Measurements from ENCODE around the gene DUSP22. TPM values are rescaled to one million over a fixed set of nuclear protein-coding genes. Genes with fewer than 3 reads are reported as not detected.

The DUSP22 gene
- total RNA-seq, 4 donors from 2014 or later: 67.0 to 97.3 (median 78.0) TPM

DNA sequence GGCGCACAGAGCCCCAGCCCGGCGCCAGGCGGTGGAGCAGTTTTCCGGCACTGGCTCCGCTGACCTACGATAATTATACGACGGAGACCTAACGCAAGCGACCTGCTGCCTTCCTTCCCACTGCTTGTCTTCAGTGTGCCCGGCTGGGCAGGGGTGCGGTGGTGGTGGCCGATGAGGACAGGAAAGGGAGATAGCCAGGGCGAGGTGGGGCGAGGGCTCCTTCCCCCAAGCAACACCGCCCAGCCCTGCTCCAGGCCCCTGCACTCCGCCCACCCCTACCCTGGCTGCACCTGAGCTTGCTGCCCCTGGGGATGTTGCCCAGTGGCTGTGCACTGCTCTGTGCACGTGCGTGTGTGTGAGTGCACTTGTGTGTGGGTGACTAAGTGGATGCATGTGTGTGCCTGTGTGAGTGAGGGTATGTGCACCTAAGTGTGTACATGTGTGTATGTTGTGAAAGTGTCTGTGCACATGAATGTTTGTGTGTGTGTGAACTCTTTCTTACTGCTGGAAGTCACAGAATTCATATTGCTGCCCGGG, 56.6 kb downstream of the DUSP22 start:
- Histone ChIP-seq H3K9me3 (no peaks in the 10 kb centered on the region), H3K4me3 (no peak overlapping the region), H3K27ac (no peak overlapping the region), H3K4me1 (no peaks in the 10 kb centered on the region), H3K27me3 (no peaks in the 10 kb centered on the region), H3K36me3 (peaks cover 0 to 78% of the 10 kb centered on the region in 2 donors)
- TF ChIP-seq EP300 (IDR thresholded peaks at IDR 0.05) (no peak), POLR2AphosphoS5 (IDR thresholded peaks at IDR 0.05) (no peak), POLR2A (IDR thresholded peaks at IDR 0.05) (no peak)
- TF ChIP-seq, protein P1, sequence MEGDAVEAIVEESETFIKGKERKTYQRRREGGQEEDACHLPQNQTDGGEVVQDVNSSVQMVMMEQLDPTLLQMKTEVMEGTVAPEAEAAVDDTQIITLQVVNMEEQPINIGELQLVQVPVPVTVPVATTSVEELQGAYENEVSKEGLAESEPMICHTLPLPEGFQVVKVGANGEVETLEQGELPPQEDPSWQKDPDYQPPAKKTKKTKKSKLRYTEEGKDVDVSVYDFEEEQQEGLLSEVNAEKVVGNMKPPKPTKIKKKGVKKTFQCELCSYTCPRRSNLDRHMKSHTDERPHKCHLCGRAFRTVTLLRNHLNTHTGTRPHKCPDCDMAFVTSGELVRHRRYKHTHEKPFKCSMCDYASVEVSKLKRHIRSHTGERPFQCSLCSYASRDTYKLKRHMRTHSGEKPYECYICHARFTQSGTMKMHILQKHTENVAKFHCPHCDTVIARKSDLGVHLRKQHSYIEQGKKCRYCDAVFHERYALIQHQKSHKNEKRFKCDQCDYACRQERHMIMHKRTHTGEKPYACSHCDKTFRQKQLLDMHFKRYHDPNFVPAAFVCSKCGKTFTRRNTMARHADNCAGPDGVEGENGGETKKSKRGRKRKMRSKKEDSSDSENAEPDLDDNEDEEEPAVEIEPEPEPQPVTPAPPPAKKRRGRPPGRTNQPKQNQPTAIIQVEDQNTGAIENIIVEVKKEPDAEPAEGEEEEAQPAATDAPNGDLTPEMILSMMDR (IDR thresholded peaks at IDR 0.05): no peak
- WGBS, 2 donors (ENCODE audit: low coverage in 1 of 2): 88 to 90% methylated on average over 14 to 21 of the region's 21 CpGs
- ATAC-seq: no peak

DNA sequence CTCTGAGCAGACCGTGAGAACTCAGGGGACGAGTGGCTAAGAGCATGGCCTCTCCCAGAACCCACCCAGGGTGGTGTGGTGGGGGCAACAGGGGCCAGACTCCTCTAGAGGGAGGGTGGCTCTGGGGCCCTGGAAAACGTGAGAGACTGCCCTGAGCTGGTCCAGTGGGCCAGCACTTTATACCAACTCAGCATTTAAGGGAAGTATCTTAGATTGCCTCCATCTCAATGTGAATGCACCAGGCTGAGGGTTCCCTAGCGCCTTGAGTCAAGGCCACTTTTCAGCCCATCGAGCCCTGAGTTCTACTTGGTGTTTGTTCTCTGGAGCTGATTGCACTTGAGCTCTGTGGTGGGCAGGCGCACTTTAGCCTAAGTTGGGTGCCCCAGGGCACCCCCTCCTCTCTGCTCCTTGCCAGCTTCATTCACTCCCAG, 57.2 kb downstream of the DUSP22 start:
- no peak overlapping the region for H3K27ac ChIP-seq
- peaks cover 0 to 78% of the 10 kb centered on the region in 2 donors for H3K36me3 ChIP-seq
- WGBS, 2 donors (ENCODE audit: low coverage in 1 of 2): 75% methylated on average over 6 of the region's 6 CpGs
- H3K27me3 ChIP-seq: no peaks in the 10 kb centered on the region
- no peaks in the 10 kb centered on the region for H3K4me1 ChIP-seq
- no peaks in the 10 kb centered on the region for H3K9me3 ChIP-seq
- H3K4me3 ChIP-seq: no peak overlapping the region
- TF ChIP-seq POLR2A (IDR thresholded peaks at IDR 0.05) (no peak), EP300 (IDR thresholded peaks at IDR 0.05) (no peak), POLR2AphosphoS5 (IDR thresholded peaks at IDR 0.05) (no peak)
- TF ChIP-seq, protein P1 (IDR thresholded peaks at IDR 0.05): no peak
- ATAC-seq: no peak

DNA sequence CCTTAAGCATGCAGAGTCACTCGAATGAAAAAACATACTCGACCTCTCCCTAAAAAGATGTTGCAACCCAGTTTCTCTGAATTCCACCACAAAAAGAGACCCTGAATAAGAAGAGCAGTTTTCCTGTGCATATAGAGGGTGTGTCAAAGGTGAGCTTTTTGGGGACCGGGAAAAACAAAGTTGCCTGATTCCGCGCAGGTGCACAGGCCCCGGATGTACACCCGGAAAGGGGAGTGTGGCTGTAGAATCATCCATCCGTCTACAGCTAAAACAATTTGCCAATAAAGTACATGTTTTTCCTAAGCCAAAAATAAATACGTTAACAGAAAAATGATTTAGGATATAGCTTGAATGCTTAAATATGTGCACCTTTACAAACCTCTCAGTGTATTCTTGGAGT, 58.1 kb downstream of the DUSP22 start:
- Histone ChIP-seq H3K4me3 (no peak overlapping the region), H3K27me3 (no peaks in the 10 kb centered on the region), H3K9me3 (no peaks in the 10 kb centered on the region), H3K4me1 (no peaks in the 10 kb centered on the region), H3K36me3 (peaks cover 0 to 78% of the 10 kb centered on the region in 2 donors), H3K27ac (no peak overlapping the region)
- TF ChIP-seq EP300 (IDR thresholded peaks at IDR 0.05) (no peak), POLR2AphosphoS5 (IDR thresholded peaks at IDR 0.05) (no peak), POLR2A (IDR thresholded peaks at IDR 0.05) (no peak)
- TF ChIP-seq, protein P1 (IDR thresholded peaks at IDR 0.05): no peak
- WGBS, 2 donors (ENCODE audit: low coverage in 1 of 2): 85 to 89% methylated on average over 9 of the region's 9 CpGs
- no peak for ATAC-seq

DNA sequence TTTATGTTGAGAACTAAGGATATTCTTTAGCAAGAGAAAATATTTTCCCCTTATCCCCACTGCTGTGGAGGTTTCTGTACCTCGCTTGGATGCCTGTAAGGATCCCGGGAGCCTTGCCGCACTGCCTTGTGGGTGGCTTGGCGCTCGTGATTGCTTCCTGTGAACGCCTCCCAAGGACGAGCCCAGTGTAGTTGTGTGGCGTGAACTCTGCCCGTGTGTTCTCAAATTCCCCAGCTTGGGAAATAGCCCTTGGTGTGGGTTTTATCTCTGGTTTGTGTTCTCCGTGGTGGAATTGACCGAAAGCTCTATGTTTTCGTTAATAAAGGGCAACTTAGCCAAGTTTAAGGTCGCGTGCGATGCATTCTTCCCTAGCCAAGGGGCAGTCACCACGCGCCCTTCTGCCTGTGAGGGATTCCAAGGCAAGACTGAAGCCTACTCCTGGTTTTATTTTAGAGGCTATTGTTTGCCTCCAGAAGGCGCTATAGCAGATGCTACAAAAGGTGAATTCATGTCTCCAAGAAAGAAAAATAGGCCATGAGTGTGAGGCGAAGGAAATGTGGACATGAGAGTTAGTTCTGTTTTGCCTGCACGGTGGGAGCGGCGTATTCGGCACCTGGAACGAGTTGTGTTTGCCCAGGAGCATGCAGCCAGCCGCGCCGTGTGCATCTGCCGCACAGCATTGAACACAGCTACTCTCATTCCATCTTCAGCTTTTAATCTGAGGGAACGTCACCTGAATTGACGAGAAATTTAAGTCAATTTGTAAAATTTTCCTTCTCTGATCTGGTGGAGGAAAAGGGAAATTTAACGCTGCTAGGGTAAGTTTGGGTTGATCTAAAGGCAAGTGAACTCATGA, 59.0 kb downstream of the DUSP22 start:
- WGBS, 2 donors (ENCODE audit: low coverage in 1 of 2): 83 to 84% methylated on average over 26 to 31 of the region's 31 CpGs
- ATAC-seq: no peak
- Histone ChIP-seq H3K4me1 (no peaks in the 10 kb centered on the region), H3K27ac (no peak overlapping the region), H3K36me3 (peaks cover 0 to 71% of the 10 kb centered on the region in 2 donors), H3K27me3 (no peaks in the 10 kb centered on the region), H3K4me3 (no peak overlapping the region), H3K9me3 (no peaks in the 10 kb centered on the region)
- TF ChIP-seq, protein P1 (IDR thresholded peaks at IDR 0.05): no peak
- TF ChIP-seq EP300 (IDR thresholded peaks at IDR 0.05): no peak
- TF ChIP-seq POLR2A (IDR thresholded peaks at IDR 0.05): no peak
- TF ChIP-seq POLR2AphosphoS5 (IDR thresholded peaks at IDR 0.05): no peak
